IPS-20b (cell line): ENCODE results near the gene MAPK8IP3.

Source experiments
- H3K27ac ChIP-seq: one replicate; pipeline ENCODE4 v1.5.1; 2013; ENCODE audit warnings: low read length
- H3K27me3 ChIP-seq: 2 replicates; pipeline ENCODE4 v1.6.1; 2013; ENCODE audit warnings: mild to moderate bottlenecking, low read length, inconsistent platforms; ENCODE audit not compliant: insufficient read depth
- H3K36me3 ChIP-seq: 2 replicates; pipeline ENCODE4 v1.6.1; 2013; ENCODE audit warnings: low read depth, mild to moderate bottlenecking, inconsistent platforms, low read length, moderate library complexity; ENCODE audit not compliant: insufficient read depth
- H3K4me1 ChIP-seq: 2 replicates; pipeline ENCODE4 v1.6.1; 2013; ENCODE audit warnings: mild to moderate bottlenecking, control low read depth, inconsistent platforms, low read length, moderate library complexity; ENCODE audit not compliant: insufficient read depth
- H3K4me3 ChIP-seq: 2 replicates; pipeline ENCODE4 v1.5.1; 2013; ENCODE audit warnings: mild to moderate bottlenecking, low read length, inconsistent platforms
- H3K9ac ChIP-seq: 2 replicates; pipeline ENCODE4 v1.6.1; 2013; ENCODE audit warnings: low read depth, mild to moderate bottlenecking, inconsistent platforms, low read length, moderate library complexity
- H3K9me3 ChIP-seq: 2 replicates; pipeline ENCODE4 v1.6.1; 2013; ENCODE audit warnings: mild to moderate bottlenecking, low read depth, low read length, inconsistent platforms; ENCODE audit not compliant: insufficient read depth

The MAPK8IP3 gene

GRCh38 chr16:1761751-1762150, 55.8 kb downstream of the MAPK8IP3 start:
- no peaks in the 10 kb centered on the region for H3K9me3 ChIP-seq
- peaks cover 4% of the 10 kb centered on the region; the same call in 1 of the 2 replicates for H3K4me1 ChIP-seq
- no peak overlapping the region for H3K27ac ChIP-seq
- H3K27me3 ChIP-seq, result no peaks in the 10 kb centered on the region
- no peak overlapping the region for H3K4me3 ChIP-seq
- 0 out of 2 replicates have a peak, but pooled peaks cover 6% of the 10 kb centered on the region for H3K36me3 ChIP-seq
- H3K9ac ChIP-seq, result no peak overlapping the region

- Histone ChIP-seq H3K4me1 (peaks cover 4% of the 10 kb centered on the region; the same call in 1 of the 2 replicates), H3K4me3 (no peak overlapping the region), H3K9me3 (no peaks in the 10 kb centered on the region), H3K36me3 (0 out of 2 replicates have a peak, but pooled peaks cover 11% of the 10 kb centered on the region), H3K27me3 (no peaks in the 10 kb centered on the region), H3K9ac (no peak overlapping the region), H3K27ac (no peak overlapping the region)
These were observed 56.3 kb downstream of the MAPK8IP3 start for GRCh38 chr16:1762196-1762878.

GRCh38 chr16:1762879-1763520, 57.0 kb downstream of the MAPK8IP3 start:
- Histone ChIP-seq H3K4me3 (no peak overlapping the region), H3K27me3 (no peaks in the 10 kb centered on the region), H3K4me1 (peaks cover 4% of the 10 kb centered on the region; the same call in 1 of the 2 replicates), H3K9me3 (no peaks in the 10 kb centered on the region), H3K27ac (no peak overlapping the region), H3K36me3 (peaks cover 17% of the 10 kb centered on the region; the same call in 1 of the 2 replicates), H3K9ac (no peak overlapping the region)

GRCh38 chr16:1763521-1764511, 57.8 kb downstream of the MAPK8IP3 start:
- H3K9ac ChIP-seq, result no peak overlapping the region; the same call in 1 of the 2 replicates
- H3K36me3 ChIP-seq, result peaks cover 17% of the 10 kb centered on the region; the same call in 1 of the 2 replicates
- H3K4me3 ChIP-seq, result peak overlapping the region; percentile 54
- no peaks in the 10 kb centered on the region for H3K9me3 ChIP-seq
- no peaks in the 10 kb centered on the region for H3K27me3 ChIP-seq
- peaks cover 4% of the 10 kb centered on the region; the same call in 1 of the 2 replicates for H3K4me1 ChIP-seq
- no peak overlapping the region for H3K27ac ChIP-seq

- Histone ChIP-seq H3K4me3 (no peak overlapping the region), H3K27me3 (no peaks in the 10 kb centered on the region), H3K4me1 (peaks cover 4% of the 10 kb centered on the region; the same call in 1 of the 2 replicates), H3K27ac (no peak overlapping the region), H3K36me3 (peaks cover 17% of the 10 kb centered on the region; the same call in 1 of the 2 replicates), H3K9ac (no peak overlapping the region), H3K9me3 (no peaks in the 10 kb centered on the region)
These were observed 59.0 kb downstream of the MAPK8IP3 start for GRCh38 chr16:1764971-1765370.

GRCh38 chr16:1765826-1766225, 59.8 kb downstream of the MAPK8IP3 start:
- Histone ChIP-seq H3K27me3 (no peaks in the 10 kb centered on the region), H3K9ac (no peak overlapping the region), H3K4me1 (peaks cover 4% of the 10 kb centered on the region; the same call in 1 of the 2 replicates), H3K27ac (no peak overlapping the region), H3K36me3 (peaks cover 17% of the 10 kb centered on the region; the same call in 1 of the 2 replicates), H3K9me3 (no peaks in the 10 kb centered on the region), H3K4me3 (no peak overlapping the region)

- Histone ChIP-seq H3K27me3 (no peaks in the 10 kb centered on the region), H3K9me3 (no peaks in the 10 kb centered on the region), H3K4me1 (peaks cover 4% of the 10 kb centered on the region; the same call in 1 of the 2 replicates), H3K9ac (no peak overlapping the region), H3K36me3 (peaks cover 17% of the 10 kb centered on the region; the same call in 1 of the 2 replicates), H3K4me3 (no peak overlapping the region), H3K27ac (no peak overlapping the region)
These were observed 60.2 kb downstream of the MAPK8IP3 start for GRCh38 chr16:1766231-1766630.

- Histone ChIP-seq H3K4me3 (no peak overlapping the region), H3K9me3 (no peaks in the 10 kb centered on the region), H3K27me3 (no peaks in the 10 kb centered on the region), H3K27ac (no peak overlapping the region), H3K9ac (no peak overlapping the region), H3K36me3 (peaks cover 17% of the 10 kb centered on the region; the same call in 1 of the 2 replicates), H3K4me1 (peaks cover 4% of the 10 kb centered on the region; the same call in 1 of the 2 replicates)
These were observed 60.7 kb downstream of the MAPK8IP3 start for GRCh38 chr16:1766701-1767100.

GRCh38 chr16:1767116-1767994, 61.4 kb downstream of the MAPK8IP3 start:
- Histone ChIP-seq H3K4me1 (peaks cover 4% of the 10 kb centered on the region; the same call in 1 of the 2 replicates), H3K36me3 (peaks cover 17% of the 10 kb centered on the region; the same call in 1 of the 2 replicates), H3K9ac (no peak overlapping the region), H3K9me3 (no peaks in the 10 kb centered on the region), H3K27me3 (no peaks in the 10 kb centered on the region), H3K4me3 (no peak overlapping the region), H3K27ac (no peak overlapping the region)

- Histone ChIP-seq H3K9me3 (no peaks in the 10 kb centered on the region), H3K36me3 (peaks cover 17% of the 10 kb centered on the region; the same call in 1 of the 2 replicates), H3K9ac (no peak overlapping the region), H3K4me3 (no peak overlapping the region), H3K27ac (no peak overlapping the region), H3K4me1 (peaks cover 4% of the 10 kb centered on the region; the same call in 1 of the 2 replicates), H3K27me3 (no peaks in the 10 kb centered on the region)
These were observed 62.2 kb downstream of the MAPK8IP3 start for GRCh38 chr16:1768061-1768766.
